ENCODE data around the gene ANKMY1. TPM values are rescaled to one million over a fixed set of nuclear protein-coding genes. Genes with fewer than 3 reads are reported as not detected.

Gene ANKMY1
- polyA plus RNA-seq, 2 of the 4 experiments (the other 2 are of a cell fraction): 10.6 to 16.5 TPM

GRCh38 chr2:240531038-240531437, 26.8 kb downstream of the ANKMY1 start:
- TF ChIP-seq ZFP36 (IDR thresholded peaks at IDR 0.05; ENCODE audit: borderline replicate concordance, partially characterized antibody) (peak; percentile 66), POLR2A (IDR thresholded peaks at IDR 0.05; ENCODE audit: low read length) (no peak)
- WGBS (ENCODE audit: missing lambda C conversion rate): 89% methylated on average over 5 of the region's 5 CpGs
- FAIRE-seq: no peak

GRCh38 chr2:240530181-240530580, 27.6 kb downstream of the ANKMY1 start:
- Histone ChIP-seq H3K9me3 (peaks cover 46% of the 10 kb centered on the region), H3K4me2 (no peak overlapping the region), H3K4me3 (no peak overlapping the region), H3K27ac (no peak overlapping the region), H3K4me1 (no peaks in the 10 kb centered on the region)
- CTCF ChIA-PET: interaction anchor here (0.7 to 2.1 kb wide), 3 partner anchors 12 to 322 kb away, joined by 3 to 6 read pairs (median 5); no protein-coding TSS in a partner anchor
- 98% methylated on average over 7 of the region's 7 CpGs for WGBS (ENCODE audit: missing lambda C conversion rate)
- ATAC-seq: no peak
- no peak for DNase-seq (ENCODE audit: low read depth in 1 of 2, low spot score in 1 of 2)
- POLR2A ChIA-PET: no interaction called here
- TF ChIP-seq CEBPB (IDR thresholded peaks at IDR 0.05) (no peak), E2F6 (IDR thresholded peaks at IDR 0.05; ENCODE audit: borderline replicate concordance, low read depth) (no peak)
- no peak for FAIRE-seq

More at GRCh38 chr2:240531038-240531437, 26.8 kb downstream of the ANKMY1 start:
- CTCF ChIA-PET: no interaction called here
- POLR2A ChIA-PET: no interaction called here
- Histone ChIP-seq H3K4me2 (no peak overlapping the region), H3K4me1 (no peaks in the 10 kb centered on the region), H3K9me3 (peaks cover 38% of the 10 kb centered on the region), H3K27ac (no peak overlapping the region), H3K4me3 (no peak overlapping the region)
- no peak for DNase-seq (ENCODE audit: low read depth in 1 of 2, low spot score in 1 of 2)
- ATAC-seq: no peak

- CTCF ChIA-PET: interaction anchor here (1.0 to 2.1 kb wide), 4 partner anchors 12 to 74 kb away, joined by 3 to 6 read pairs (median 4); no protein-coding TSS in a partner anchor
- no peaks in the 10 kb centered on the region for H3K4me1 ChIP-seq
- ATAC-seq (no peak), FAIRE-seq (no peak), DNase-seq (ENCODE audit: low read depth in 1 of 2, low spot score in 1 of 2) (no peak)
- TF ChIP-seq HOXB13 (CRISPR knock-in tag; IDR thresholded peaks at IDR 0.05; ENCODE audit: low read depth) (no peak), EP300 (IDR thresholded peaks at IDR 0.05) (no peak)
- WGBS (ENCODE audit: missing lambda C conversion rate): 89% methylated on average over 16 of the region's 16 CpGs
- H3K9me3 ChIP-seq: peaks cover 53% of the 10 kb centered on the region
- H3K27ac ChIP-seq: no peak overlapping the region
- no peak overlapping the region for H3K4me2 ChIP-seq
- POLR2A ChIA-PET: no interaction called here
- H3K4me3 ChIP-seq: no peak overlapping the region
Measured at GRCh38 chr2:240529344-240529999, 28.3 kb downstream of the ANKMY1 start.

- 82% methylated on average over 12 of the region's 13 CpGs for WGBS (ENCODE audit: missing lambda C conversion rate)
- POLR2A ChIA-PET: no interaction called here
- Histone ChIP-seq H3K9me3 (peaks cover 60% of the 10 kb centered on the region), H3K27ac (no peak overlapping the region), H3K4me3 (no peak overlapping the region), H3K4me1 (no peaks in the 10 kb centered on the region), H3K4me2 (no peak overlapping the region)
- no peak for FAIRE-seq
- CTCF ChIA-PET: interaction anchor here (1.0 to 2.1 kb wide), 4 partner anchors 11 to 75 kb away, joined by 3 to 6 read pairs (median 4); no protein-coding TSS in a partner anchor
- peak in 1 of 2 experiments; percentile 19; a peak in 1 of 6 replicates for ATAC-seq
- no peak for DNase-seq (ENCODE audit: low read depth in 1 of 2, low spot score in 1 of 2)
- TF ChIP-seq PHF8 (IDR thresholded peaks at IDR 0.05; ENCODE audit: borderline replicate concordance, low read depth) (no peak), EHMT2 (IDR thresholded peaks at IDR 0.05; ENCODE audit: low read depth) (no peak), RCOR1 (IDR thresholded peaks at IDR 0.05; ENCODE audit: low read depth, low read length) (no peak), HOXB5 (CRISPR knock-in tag; IDR thresholded peaks at IDR 0.05) (no peak), ZFP36 (IDR thresholded peaks at IDR 0.05; ENCODE audit: borderline replicate concordance, partially characterized antibody) (no peak), NPAS2 (CRISPR knock-in tag; IDR thresholded peaks at IDR 0.05; ENCODE audit: borderline replicate concordance) (no peak), E2F6 (IDR thresholded peaks at IDR 0.05; ENCODE audit: borderline replicate concordance, low read depth) (no peak), CTCF (IDR thresholded peaks at IDR 0.05) (no peak), KDM1A (IDR thresholded peaks at IDR 0.05; ENCODE audit: low read depth) (no peak), CBX8 (IDR thresholded peaks at IDR 0.05) (no peak), HES2 (IDR thresholded peaks at IDR 0.05) (no peak), REST (IDR thresholded peaks at IDR 0.05) (no peak), EHF (CRISPR knock-in tag; IDR thresholded peaks at IDR 0.05) (no peak), BCL3 (IDR thresholded peaks at IDR 0.05) (no peak), NFE2L2 (conservative IDR thresholded peaks at IDR 0.05; ENCODE audit: low read length) (no peak), ZSCAN20 (CRISPR knock-in tag; IDR thresholded peaks at IDR 0.05) (no peak)
Measured at GRCh38 chr2:240528406-240529040, 29.3 kb downstream of the ANKMY1 start.
